Heart left ventricle (tissue), 13 donors: ENCODE data around the gene SYCP3.

Experiments
- CTCF ChIP-seq, 12 donors: fragments of 200-600 bp; sonication (generic) in 4 of 12; IDR thresholded peaks; one replicate each; pipeline versions ENCODE4 v1.5.0 to v1.8.0; 2018 to 2022; ENCODE audit warnings: antibody characterized with exemption in 12 of 12, mild to moderate bottlenecking in 5 of 12
- POLR2A ChIP-seq, 2 donors: fragments of 450-650 bp; IDR thresholded peaks; one replicate each; pipeline ENCODE4 v1.6.1; 2017; ENCODE audit warnings: antibody characterized with exemption in 2 of 2, mild to moderate bottlenecking in 2 of 2, moderate library complexity in 2 of 2
- donor health status: ischemic (EF 13 %, LVEDD 7.1; RV severe dilation, severe dysfunction).
- donor health status: DM: no; HTN: yes; CAD: no.
- donor health status: DM: no; HTN: no; CAD: no.
- donor health status: ischemic (EF 25% LVEDD 6.9; RV normal size, moderate dysfunction).
- donor health status: ischemic (EF 25% LVEDD 5.7; RV mildly dilated, moderate dysfunction).
- donor health status: ischemic (EF 35%, LVEDD 5.7; RV mildly dilated, moderate dysfunction).
- donor health status: nonischemic (EF 11% LVEDD 7.7; RV severe dilation, severe dysfunction).
- donor health status: DM: yes; HTN: yes; CAD: no.
- donor health status: PGD.
- donor health status: ischemic (EF 29% LVEDD 5.4; RV normal size, mild dysfunction).
- donor health status: nonischemic (EF 23%, LVEDD 6.1; RV moderate dilation, normal function).

DNA sequence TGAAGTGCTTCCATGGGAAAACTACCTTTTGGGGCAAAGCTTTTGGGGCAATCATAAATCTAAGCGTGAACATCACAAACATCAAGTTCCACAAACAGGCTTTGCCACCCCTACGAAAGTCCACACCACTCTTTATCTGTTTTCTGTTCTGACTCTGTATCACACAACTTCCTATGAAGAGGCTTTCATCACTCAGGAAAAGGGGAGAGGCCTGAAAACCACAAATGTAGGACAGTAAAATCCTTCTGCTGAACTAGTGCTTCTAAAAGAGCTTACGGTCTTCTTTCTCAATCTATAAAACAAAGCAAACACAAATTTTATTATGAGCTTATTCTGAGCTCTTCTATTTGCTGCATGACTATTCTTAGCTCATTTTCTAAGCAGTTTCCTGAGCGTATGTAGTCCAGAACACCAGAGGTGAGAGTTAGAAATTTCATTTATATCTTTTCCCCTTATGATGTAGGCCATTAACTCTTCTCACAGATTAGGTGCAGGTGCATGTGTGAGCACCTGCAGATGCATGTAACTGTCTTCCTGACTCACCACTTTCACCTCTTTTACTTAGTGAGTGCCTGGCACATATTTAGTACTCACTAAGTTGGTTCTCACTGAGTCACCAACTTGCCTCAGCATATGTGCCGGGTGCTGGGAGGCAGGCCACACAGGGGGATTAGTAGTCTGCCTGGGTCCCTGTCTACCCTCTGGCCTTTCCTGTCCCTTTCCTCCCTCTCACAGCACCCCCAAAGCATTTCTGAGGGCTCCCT lies 32.9 kb upstream of the SYCP3 start:
- TF ChIP-seq CTCF (IDR thresholded peaks at IDR 0.05) (no peak), POLR2A (IDR thresholded peaks at IDR 0.05) (no peak)
